Endothelial cell of umbilical vein (primary cell): ENCODE results near the gene APCDD1. TPM values are rescaled to one million over a fixed set of nuclear protein-coding genes. Genes with fewer than 3 reads are reported as not detected.

Source experiments
- BruUV-seq: library from RNA; stranded (reverse); fragments of 400-500 nt; replicated peaks from 2 replicates; lab custom pipeline; 2021; lab: Mats Ljungman, UMichigan
- CTCF ChIA-PET: fragments of 300-600, 350-600 bp; sonication (Branson Sonifier 250); formaldehyde crosslinking; loops from one replicate; lab custom pipeline; 2021; ENCODE audit warnings: antibody characterized with exemption, inconsistent platforms; lab: Charles Lee
- POLR2A ChIA-PET: fragments of 300-600, 350-600 bp; sonication (Branson Sonifier 250); formaldehyde crosslinking; loops from one replicate; lab custom pipeline; 2021; ENCODE audit warnings: antibody characterized with exemption, inconsistent platforms; lab: Charles Lee
- DNase-seq: peaks from one replicate; pipeline ENCODE4 v3.0.0-alpha.2; 2011; ENCODE audit warnings: low read depth, low spot score
- FAIRE-seq: peaks from 2 replicates; lab custom pipeline; 2011; peaks lifted over from hg19 to GRCh38; lab: Jason Lieb, UNC
- H2AFZ ChIP-seq: 2 replicates; pipeline ENCODE4 v1.6.0; 2012; ENCODE audit warnings: low read depth, low read length, control low read depth, inconsistent platforms
- H3K27ac ChIP-seq: 2 replicates; pipeline ENCODE4 v1.5.1; 2011; ENCODE audit warnings: low read depth, mild to moderate bottlenecking, control low read depth, low read length, moderate library complexity; ENCODE audit not compliant: insufficient read depth
- H3K27me3 ChIP-seq, 2 experiments: 2 replicates each; pipeline versions ENCODE4 v1.6.0 to v1.6.1; 2011; ENCODE audit warnings: low read length in 2 of 2, mixed read lengths in 1 of 2; ENCODE audit not compliant: control insufficient read depth in 2 of 2, insufficient read depth in 2 of 2
- H3K36me3 ChIP-seq, 2 experiments: 2 replicates in 1 of 2; 3 replicates in 1 of 2; pipeline ENCODE4 v1.5.1; 2011; ENCODE audit warnings: low read length in 2 of 2, mild to moderate bottlenecking in 1 of 2, moderate library complexity in 1 of 2; ENCODE audit not compliant: control insufficient read depth in 2 of 2, insufficient read depth in 2 of 2; ENCODE audit errors: extremely low read depth in 1 of 2
- H3K4me1 ChIP-seq: 3 replicates; pipeline ENCODE4 v1.5.1; 2011; ENCODE audit warnings: mild to moderate bottlenecking, low read length; ENCODE audit not compliant: control insufficient read depth, insufficient read depth; ENCODE audit errors: extremely low read depth
- H3K4me2 ChIP-seq: 2 replicates; pipeline ENCODE4 v1.6.1; 2011; ENCODE audit warnings: low read length, control low read depth, mixed read lengths; ENCODE audit not compliant: insufficient read depth
- H3K4me3 ChIP-seq, 3 experiments: fragments of 200-600 bp in 1 of 3; sonication (generic), shearing (Covaris generic) in 1 of 3; replicated peaks in 1 of 3; 2 replicates each; pipeline ENCODE4 v1.5.1; 2011 to 2016; ENCODE audit warnings: control low read depth in 3 of 3, low read length in 3 of 3, mild to moderate bottlenecking in 2 of 3, inconsistent platforms in 1 of 3, low read depth in 1 of 3, moderate library complexity in 1 of 3; ENCODE audit not compliant: insufficient read depth in 1 of 3
- H3K79me2 ChIP-seq: 2 replicates; pipeline ENCODE4 v1.6.0; 2012; ENCODE audit warnings: low read length, inconsistent platforms; ENCODE audit not compliant: control insufficient read depth, insufficient read depth
- H3K9ac ChIP-seq: replicated peaks from 2 replicates; pipeline ENCODE3; 2011; ENCODE audit warnings: low read length, control low read depth; ENCODE audit not compliant: insufficient read depth; ENCODE audit errors: extremely low read depth
- H3K9me1 ChIP-seq: replicated peaks from 3 replicates; pipeline ENCODE4 v1.6.0; 2011; ENCODE audit warnings: mild to moderate bottlenecking, low read length; ENCODE audit not compliant: control insufficient read depth, insufficient read depth; ENCODE audit errors: extremely low read depth
- H3K9me3 ChIP-seq: replicated peaks from 2 replicates; pipeline ENCODE4 v1.5.1; 2012; ENCODE audit warnings: low read length, inconsistent platforms; ENCODE audit not compliant: control insufficient read depth, insufficient read depth
- H4K20me1 ChIP-seq: replicated peaks from 2 replicates; pipeline ENCODE3; 2011; ENCODE audit warnings: mild to moderate bottlenecking, low read length; ENCODE audit not compliant: control insufficient read depth, insufficient read depth; ENCODE audit errors: extremely low read depth
- EZH2 ChIP-seq: IDR thresholded peaks from 2 replicates; pipeline ENCODE4 v1.6.1; 2012; ENCODE audit warnings: borderline replicate concordance, low read depth, mild to moderate bottlenecking, moderate library complexity, low read length, inconsistent platforms; ENCODE audit not compliant: severe bottlenecking
- FOS ChIP-seq: IDR thresholded peaks from 2 replicates; pipeline ENCODE4 v1.6.1; 2011; ENCODE audit warnings: mild to moderate bottlenecking, low read length, moderate library complexity, borderline replicate concordance; ENCODE audit not compliant: insufficient read depth
- GATA2 ChIP-seq: IDR thresholded peaks from 2 replicates; pipeline ENCODE4 v1.7.0; 2011; ENCODE audit warnings: low read depth, mild to moderate bottlenecking, moderate library complexity, mixed read lengths, low read length; ENCODE audit not compliant: insufficient read length, insufficient read depth
- JUN ChIP-seq: IDR thresholded peaks from 2 replicates; pipeline ENCODE4 v1.6.1; 2011; ENCODE audit warnings: borderline replicate concordance, low read depth; ENCODE audit not compliant: insufficient read length, insufficient read depth
- MAX ChIP-seq: IDR thresholded peaks from 2 replicates; pipeline ENCODE4 v1.6.1; 2011; ENCODE audit not compliant: insufficient read depth, insufficient read length
- MYC ChIP-seq: IDR thresholded peaks from one replicate; pipeline ENCODE4 v1.6.1; 2011; ENCODE audit warnings: mild to moderate bottlenecking, low read depth, low read length
- POLR2A ChIP-seq: IDR thresholded peaks from 2 replicates; pipeline ENCODE4 v1.6.1; 2012; ENCODE audit warnings: low read depth, mild to moderate bottlenecking, control low read depth, low read length
- POLR2AphosphoS5 ChIP-seq: IDR thresholded peaks from 2 replicates; pipeline ENCODE4 v1.6.1; 2012; ENCODE audit warnings: low read depth, mild to moderate bottlenecking, control low read depth, low read length, moderate library complexity; ENCODE audit not compliant: insufficient read depth
- dilution Hi-C: fragments of 300-500 bp; cut with MboI; formaldehyde crosslinking; loops from one replicate; pipeline ENCODE4 v1.15.0; 2019; ENCODE audit warnings: low sequenced_read_pairs; ENCODE audit not compliant: extremely low pct_ligation_motif_present
- intact Hi-C: fragments of 100-400 bp; cut with micrococcal nuclease; formaldehyde crosslinking; loops from one replicate; pipeline ENCODE4 v1.10.0; 2022
- polyA plus RNA-seq, 4 experiments: library from polyadenylated mRNA; depleted of rRNA in 3 of 4; stranded (reverse) in 3 of 4; unstranded in 1 of 4; fragments of >200 nt; gene quantifications; 2 replicates each; pipeline versions ENCODE4 v1.2.1 to v1.2.3, GENCODE V29; 2011 to 2012; ENCODE audit warnings: missing spikeins in 1 of 4
- total RNA-seq: library from RNA; stranded (reverse); gene quantifications from 2 replicates; pipeline ENCODE4 v1.2.3, GENCODE V29; 2021
- TF ChIP-seq, protein P1 (sequence below), 2 donors: IDR thresholded peaks; 1 replicate in 1 of 2; 2 replicates in 1 of 2; pipeline ENCODE4 v1.5.1; 2011; ENCODE audit warnings: low read length in 2 of 2, mild to moderate bottlenecking in 2 of 2, moderate library complexity in 2 of 2, control low read depth in 1 of 2, inconsistent platforms in 1 of 2, low read depth in 1 of 2; ENCODE audit not compliant: insufficient read depth in 1 of 2; ENCODE audit errors: extremely low read depth in 1 of 2

The APCDD1 gene
- total and polyA plus RNA-seq, 2 donors (not counting 3 experiments of a cell fraction or from before 2014, with no cell fraction given), result 0.95 to 1.4 TPM

DNA sequence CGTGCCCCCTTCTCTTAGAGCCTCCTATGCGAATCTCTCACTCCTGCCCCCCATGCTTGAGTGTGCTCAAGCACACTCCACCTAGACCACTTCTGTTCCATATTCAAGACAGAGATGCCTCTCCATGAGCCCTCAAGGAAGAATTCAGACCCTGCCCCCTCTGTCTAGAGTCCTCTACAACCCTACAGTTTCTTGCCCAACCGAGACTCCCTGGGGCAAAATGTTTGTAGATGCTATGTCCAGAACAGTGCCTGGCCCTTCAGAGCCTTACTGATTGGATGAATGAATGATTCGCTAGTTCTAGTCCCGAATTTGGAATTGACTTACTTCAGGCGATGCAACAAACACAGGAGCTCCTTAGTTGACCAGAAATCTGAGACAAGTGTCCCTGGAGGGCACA lies 8.7 kb downstream of the APCDD1 start:
- no peak overlapping the region for H3K27ac ChIP-seq
- dilution Hi-C loops (no loop called here), intact Hi-C loops (no loop called here)
- no peaks in the 10 kb centered on the region for H3K36me3 ChIP-seq
- no peaks in the 10 kb centered on the region for H3K79me2 ChIP-seq
- H3K9me1 ChIP-seq, result no peaks in the 10 kb centered on the region
- H3K4me3 ChIP-seq, result no peak overlapping the region
- BruUV-seq, result no TSS peak
- ChIA-PET POLR2A (no interaction called here), CTCF (no interaction called here)
- no peak overlapping the region for H2AFZ ChIP-seq
- DNase-seq (no peak), FAIRE-seq (no peak)
- H3K9me3 ChIP-seq, result no peaks in the 10 kb centered on the region
- H3K4me1 ChIP-seq, result no peaks in the 10 kb centered on the region
- H3K27me3 ChIP-seq, result peaks cover 3 to 10% of the 10 kb centered on the region in 2 experiments
- no peak overlapping the region for H3K4me2 ChIP-seq
- no peaks in the 10 kb centered on the region for H4K20me1 ChIP-seq
- TF ChIP-seq MYC (no peak), POLR2AphosphoS5 (no peak), POLR2A (no peak), MAX (no peak), GATA2 (no peak), JUN (no peak), EZH2 (no peak), FOS (no peak)
- TF ChIP-seq, protein P1, sequence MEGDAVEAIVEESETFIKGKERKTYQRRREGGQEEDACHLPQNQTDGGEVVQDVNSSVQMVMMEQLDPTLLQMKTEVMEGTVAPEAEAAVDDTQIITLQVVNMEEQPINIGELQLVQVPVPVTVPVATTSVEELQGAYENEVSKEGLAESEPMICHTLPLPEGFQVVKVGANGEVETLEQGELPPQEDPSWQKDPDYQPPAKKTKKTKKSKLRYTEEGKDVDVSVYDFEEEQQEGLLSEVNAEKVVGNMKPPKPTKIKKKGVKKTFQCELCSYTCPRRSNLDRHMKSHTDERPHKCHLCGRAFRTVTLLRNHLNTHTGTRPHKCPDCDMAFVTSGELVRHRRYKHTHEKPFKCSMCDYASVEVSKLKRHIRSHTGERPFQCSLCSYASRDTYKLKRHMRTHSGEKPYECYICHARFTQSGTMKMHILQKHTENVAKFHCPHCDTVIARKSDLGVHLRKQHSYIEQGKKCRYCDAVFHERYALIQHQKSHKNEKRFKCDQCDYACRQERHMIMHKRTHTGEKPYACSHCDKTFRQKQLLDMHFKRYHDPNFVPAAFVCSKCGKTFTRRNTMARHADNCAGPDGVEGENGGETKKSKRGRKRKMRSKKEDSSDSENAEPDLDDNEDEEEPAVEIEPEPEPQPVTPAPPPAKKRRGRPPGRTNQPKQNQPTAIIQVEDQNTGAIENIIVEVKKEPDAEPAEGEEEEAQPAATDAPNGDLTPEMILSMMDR (IDR thresholded peaks at IDR 0.05; ENCODE audit: extremely low read depth in 1 of 2, insufficient read depth in 1 of 2, low read depth in 1 of 2, low read length in 2 of 2), result no peak
- no peak overlapping the region for H3K9ac ChIP-seq
